Ascending aorta (tissue), 2 donors: ENCODE results near the gene SP140L. TPM values are rescaled to one million over a fixed set of nuclear protein-coding genes. Genes with fewer than 3 reads are reported as not detected.
"Not testable (repeated sequence)": the region's sequence is repeated elsewhere in the genome, so short reads cannot be mapped to it uniquely, and the experiment has no call there.

Experiments used
- DNase-seq, 2 donors: peaks; one replicate each; pipeline ENCODE4 v3.0.0-alpha.2; 2019; ENCODE audit warnings: low spot score in 2 of 2
- H3K27ac ChIP-seq, 2 donors: fragments of 200-600 bp; sonication (generic); one replicate each; pipeline ENCODE4 v1.5.1; 2016 to 2017; ENCODE audit warnings: mild to moderate bottlenecking in 1 of 2
- H3K27me3 ChIP-seq: fragments of 200-600 bp; sonication (generic); one replicate; pipeline ENCODE4 v1.5.1; 2017
- H3K36me3 ChIP-seq, 2 donors: fragments of 200-600 bp; sonication (generic); one replicate each; pipeline ENCODE4 v1.5.1; 2016
- H3K4me1 ChIP-seq, 2 donors: fragments of 200-600 bp; sonication (generic); one replicate each; pipeline ENCODE4 v1.5.1; 2016 to 2017; ENCODE audit warnings: mild to moderate bottlenecking in 1 of 2
- H3K4me3 ChIP-seq, 2 donors: fragments of 200-600 bp; sonication (generic); one replicate each; pipeline ENCODE4 v1.5.1; 2016 to 2017; ENCODE audit warnings: mild to moderate bottlenecking in 1 of 2
- H3K9me3 ChIP-seq, 2 donors: fragments of 200-600 bp; sonication (generic); one replicate each; pipeline ENCODE4 v1.5.1; 2016
- intact Hi-C: fragments of 100-400 bp; cut with DNase I; formaldehyde crosslinking; loops from one replicate; pipeline ENCODE4 v1.15.1; 2023
- total RNA-seq: library from RNA; depleted of rRNA; stranded (reverse); fragments of >200 nt; gene quantifications from one replicate; pipeline ENCODE4 v1.1.0, GENCODE V29; 2016
- TF ChIP-seq, protein P1 (sequence below), 3 experiments: fragments of 200-600 bp in 2 of 3; fragments of 450-650 bp in 1 of 3; sonication (generic) in 2 of 3; IDR thresholded peaks; one replicate each; pipeline ENCODE4 v1.5.1; 2016 to 2019; ENCODE audit warnings: antibody characterized with exemption in 3 of 3, mild to moderate bottlenecking in 1 of 3, moderate library complexity in 1 of 3

The SP140L gene
- total RNA-seq: 4.0 TPM

DNA sequence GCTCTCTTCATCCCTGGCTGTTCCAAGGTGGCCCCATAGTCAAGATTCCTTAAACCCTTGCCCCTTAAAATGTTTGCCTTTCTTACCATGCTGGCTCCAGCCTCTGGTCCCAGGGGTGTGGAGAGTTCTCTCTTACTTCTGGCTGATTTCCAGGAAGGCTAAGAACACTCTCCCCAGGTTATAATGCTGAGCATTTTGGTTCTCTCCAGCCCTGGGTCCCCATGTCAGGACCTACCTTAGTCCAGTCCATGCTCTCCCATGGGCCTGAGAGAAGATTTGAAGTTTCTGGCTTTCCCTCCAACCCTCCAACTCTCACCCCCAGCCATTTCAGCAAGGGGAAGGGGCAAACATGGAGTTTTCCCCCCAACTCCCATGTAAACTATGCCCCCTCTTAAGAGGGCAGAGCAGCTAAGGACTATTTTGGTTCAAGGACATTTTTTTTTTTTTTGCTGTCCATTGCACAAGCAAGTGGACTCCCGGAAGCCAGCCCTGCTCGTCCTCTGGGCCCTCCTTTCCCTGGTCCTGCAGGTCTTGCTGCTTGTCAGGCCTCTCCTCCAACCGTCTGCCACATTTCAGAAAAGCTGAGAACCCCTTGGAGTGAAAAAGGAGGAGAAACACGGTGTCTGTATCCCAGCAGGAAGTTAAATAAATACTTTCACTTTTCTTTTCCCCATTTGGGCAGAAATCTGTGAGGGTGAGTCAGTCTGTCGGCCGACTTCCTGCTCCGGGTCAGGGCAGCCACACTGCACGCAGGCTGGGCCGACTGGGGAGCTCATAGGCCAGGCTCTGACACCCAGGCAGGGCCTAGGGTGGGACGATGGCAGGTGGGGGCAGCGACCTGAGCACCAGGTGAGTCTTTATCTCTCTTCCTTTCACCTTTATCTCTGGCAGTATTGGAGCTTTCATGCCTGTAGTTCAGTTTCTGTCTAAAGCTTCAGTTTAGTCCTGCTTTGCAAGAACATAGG is at the start of gene SP140L:
Gene SP140L, plus strand, starts transcription at position 741 of the 965 bp plus-strand sequence. Its CDS starts 77 bp downstream, at position 818.
- Histone ChIP-seq H3K36me3 (peaks cover 0 to 2% of the 10 kb centered on the region in 2 donors), H3K27ac (peak within 1 kb of the TSS; percentile 67 to 70), H3K27me3 (no peaks in the 10 kb centered on the region), H3K9me3 (peaks cover 0 to 6% of the 10 kb centered on the region in 2 donors), H3K4me3 (peak within 1 kb of the TSS; percentile 48 to 67), H3K4me1 (no peaks in the 10 kb centered on the region)
- TF ChIP-seq, protein P1, sequence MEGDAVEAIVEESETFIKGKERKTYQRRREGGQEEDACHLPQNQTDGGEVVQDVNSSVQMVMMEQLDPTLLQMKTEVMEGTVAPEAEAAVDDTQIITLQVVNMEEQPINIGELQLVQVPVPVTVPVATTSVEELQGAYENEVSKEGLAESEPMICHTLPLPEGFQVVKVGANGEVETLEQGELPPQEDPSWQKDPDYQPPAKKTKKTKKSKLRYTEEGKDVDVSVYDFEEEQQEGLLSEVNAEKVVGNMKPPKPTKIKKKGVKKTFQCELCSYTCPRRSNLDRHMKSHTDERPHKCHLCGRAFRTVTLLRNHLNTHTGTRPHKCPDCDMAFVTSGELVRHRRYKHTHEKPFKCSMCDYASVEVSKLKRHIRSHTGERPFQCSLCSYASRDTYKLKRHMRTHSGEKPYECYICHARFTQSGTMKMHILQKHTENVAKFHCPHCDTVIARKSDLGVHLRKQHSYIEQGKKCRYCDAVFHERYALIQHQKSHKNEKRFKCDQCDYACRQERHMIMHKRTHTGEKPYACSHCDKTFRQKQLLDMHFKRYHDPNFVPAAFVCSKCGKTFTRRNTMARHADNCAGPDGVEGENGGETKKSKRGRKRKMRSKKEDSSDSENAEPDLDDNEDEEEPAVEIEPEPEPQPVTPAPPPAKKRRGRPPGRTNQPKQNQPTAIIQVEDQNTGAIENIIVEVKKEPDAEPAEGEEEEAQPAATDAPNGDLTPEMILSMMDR (IDR thresholded peaks at IDR 0.05): no peak
- intact Hi-C loops: no loop called here
- DNase-seq: peak in 1 of 2 donors; percentile 83

DNA sequence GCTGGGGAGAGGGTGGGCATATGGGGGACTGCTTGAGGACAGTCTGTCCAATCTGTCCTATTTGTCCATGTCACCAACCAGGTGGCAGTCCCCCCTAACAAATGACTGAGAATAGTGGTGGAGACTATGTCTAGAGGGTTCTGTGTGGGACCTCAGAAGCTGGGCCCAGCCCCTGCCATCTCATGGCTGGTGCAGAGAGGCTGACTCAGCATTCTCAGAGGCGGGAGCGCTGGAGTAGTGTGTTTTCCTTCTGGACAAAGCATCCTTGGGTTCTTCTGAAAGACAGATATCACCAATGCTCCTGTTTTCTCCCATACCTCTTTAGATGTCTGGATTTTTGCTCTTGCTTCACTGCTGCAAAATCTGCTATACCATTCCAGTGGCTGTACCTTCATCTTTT is 44.1 kb upstream of the SP140L start:
- intact Hi-C loops: no loop called here
- Histone ChIP-seq H3K4me1 (no peaks in the 10 kb centered on the region), H3K9me3 (no peaks in the 10 kb centered on the region), H3K27ac (no peak overlapping the region), H3K27me3 (no peaks in the 10 kb centered on the region), H3K36me3 (no peaks in the 10 kb centered on the region), H3K4me3 (no peak overlapping the region)
- no peak for DNase-seq
- TF ChIP-seq, protein P1 (IDR thresholded peaks at IDR 0.05): no peak

DNA sequence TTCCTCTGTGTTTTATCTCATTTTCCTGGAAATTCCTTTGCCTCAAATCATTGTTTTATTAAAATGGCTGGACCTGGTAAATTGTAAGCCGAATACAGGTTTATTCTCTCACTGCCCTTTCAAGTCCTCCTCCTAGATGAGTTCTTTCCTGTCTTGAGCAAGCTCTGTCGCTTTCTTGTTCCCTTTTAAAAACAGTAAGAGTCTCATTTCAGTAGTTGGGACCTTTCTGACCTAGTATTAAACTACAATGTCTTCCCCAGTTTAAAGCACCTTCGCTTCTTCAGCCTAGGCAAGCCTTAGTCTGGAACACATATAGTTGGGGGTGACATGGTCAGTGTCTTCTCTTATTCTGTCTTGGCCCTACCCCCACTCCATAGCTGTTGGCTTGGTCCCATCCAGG is 40.9 kb upstream of the SP140L start:
- H3K4me3 ChIP-seq: no peak overlapping the region
- TF ChIP-seq, protein P1 (IDR thresholded peaks at IDR 0.05): no peak
- no peaks in the 10 kb centered on the region for H3K27me3 ChIP-seq
- intact Hi-C loops: no loop called here
- no peaks in the 10 kb centered on the region for H3K4me1 ChIP-seq
- no peaks in the 10 kb centered on the region for H3K36me3 ChIP-seq
- no peak for DNase-seq
- H3K27ac ChIP-seq: no peak overlapping the region
- no peaks in the 10 kb centered on the region for H3K9me3 ChIP-seq

DNA sequence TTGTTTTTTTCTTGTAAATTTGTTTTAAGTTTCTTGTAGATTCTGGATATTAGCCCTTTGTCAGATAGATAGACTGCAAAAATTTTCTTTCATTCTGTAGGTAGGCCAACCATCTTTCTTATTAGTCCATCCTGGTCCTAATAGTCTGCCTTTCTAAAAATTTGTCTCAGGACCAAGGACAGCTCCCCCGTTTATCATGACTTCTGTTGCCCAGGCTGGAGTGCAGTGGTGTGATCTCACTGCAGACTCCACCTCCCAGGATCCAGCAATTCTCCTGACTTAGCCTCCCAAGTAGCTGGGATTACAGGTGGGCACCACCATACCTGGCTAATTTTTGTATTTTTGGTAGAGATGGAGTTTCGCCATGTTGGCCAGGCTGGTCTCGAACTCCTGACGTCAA is 37.7 kb upstream of the SP140L start:
- H3K4me1 ChIP-seq, H3K4me3 ChIP-seq, H3K27me3 ChIP-seq, H3K36me3 ChIP-seq, H3K27ac ChIP-seq, H3K9me3 ChIP-seq, intact Hi-C loops, DNase-seq: not testable (repeated sequence)

DNA sequence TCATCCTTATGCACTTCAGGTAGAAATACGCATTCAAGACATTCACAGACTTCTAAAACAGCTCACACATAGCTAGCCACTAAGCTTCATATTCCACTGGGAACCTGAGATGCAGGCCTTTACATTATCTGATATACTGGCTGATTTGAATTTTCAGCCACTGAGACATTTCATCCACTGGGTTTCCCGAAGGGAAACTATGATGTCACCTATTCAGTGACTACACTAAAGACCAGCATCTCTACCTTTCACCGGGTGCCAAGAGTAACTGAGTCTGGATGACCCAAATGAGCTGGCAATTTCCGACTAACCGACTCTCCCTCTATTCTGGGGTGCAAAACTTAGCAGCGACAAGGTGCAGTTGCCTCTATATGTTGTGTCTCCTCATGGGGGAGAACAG is 31.8 kb upstream of the SP140L start:
- no peaks in the 10 kb centered on the region for H3K27me3 ChIP-seq
- intact Hi-C loops: no loop called here
- no peaks in the 10 kb centered on the region for H3K4me1 ChIP-seq
- H3K27ac ChIP-seq: no peak overlapping the region
- DNase-seq: no peak
- no peaks in the 10 kb centered on the region for H3K36me3 ChIP-seq
- TF ChIP-seq, protein P1 (IDR thresholded peaks at IDR 0.05): no peak
- H3K9me3 ChIP-seq: no peaks in the 10 kb centered on the region
- H3K4me3 ChIP-seq: no peak overlapping the region

DNA sequence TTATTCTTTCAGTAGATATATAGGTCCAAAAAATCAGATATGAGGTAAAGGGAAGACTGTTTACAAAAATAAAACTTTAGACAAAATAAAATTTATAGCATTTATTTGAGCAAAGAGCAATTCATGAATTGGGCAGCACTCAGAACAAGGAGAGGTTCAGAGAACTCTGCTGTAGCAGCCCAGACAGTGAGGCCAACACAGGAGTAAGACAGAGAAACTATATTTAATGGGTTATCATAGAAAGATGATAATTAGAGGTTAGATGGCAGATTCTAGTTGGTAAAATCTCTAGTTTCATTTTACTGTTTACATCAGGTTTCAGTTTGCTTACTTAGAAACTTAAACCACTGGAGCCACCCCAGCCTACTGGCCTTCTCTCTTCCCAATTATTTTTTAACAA is 30.1 kb upstream of the SP140L start:
- Histone ChIP-seq H3K4me1 (no peaks in the 10 kb centered on the region), H3K9me3 (peaks cover 0 to 2% of the 10 kb centered on the region in 2 donors), H3K27me3 (no peaks in the 10 kb centered on the region), H3K36me3 (no peaks in the 10 kb centered on the region), H3K4me3 (no peak overlapping the region), H3K27ac (no peak overlapping the region)
- intact Hi-C loops: no loop called here
- DNase-seq: no peak
- TF ChIP-seq, protein P1 (IDR thresholded peaks at IDR 0.05): no peak
